ENCODE results near the gene RABGAP1.

GRCh38 chr9:123033864-123034601, 93.2 kb downstream of the RABGAP1 start:
- TF ChIP-seq, protein P1, sequence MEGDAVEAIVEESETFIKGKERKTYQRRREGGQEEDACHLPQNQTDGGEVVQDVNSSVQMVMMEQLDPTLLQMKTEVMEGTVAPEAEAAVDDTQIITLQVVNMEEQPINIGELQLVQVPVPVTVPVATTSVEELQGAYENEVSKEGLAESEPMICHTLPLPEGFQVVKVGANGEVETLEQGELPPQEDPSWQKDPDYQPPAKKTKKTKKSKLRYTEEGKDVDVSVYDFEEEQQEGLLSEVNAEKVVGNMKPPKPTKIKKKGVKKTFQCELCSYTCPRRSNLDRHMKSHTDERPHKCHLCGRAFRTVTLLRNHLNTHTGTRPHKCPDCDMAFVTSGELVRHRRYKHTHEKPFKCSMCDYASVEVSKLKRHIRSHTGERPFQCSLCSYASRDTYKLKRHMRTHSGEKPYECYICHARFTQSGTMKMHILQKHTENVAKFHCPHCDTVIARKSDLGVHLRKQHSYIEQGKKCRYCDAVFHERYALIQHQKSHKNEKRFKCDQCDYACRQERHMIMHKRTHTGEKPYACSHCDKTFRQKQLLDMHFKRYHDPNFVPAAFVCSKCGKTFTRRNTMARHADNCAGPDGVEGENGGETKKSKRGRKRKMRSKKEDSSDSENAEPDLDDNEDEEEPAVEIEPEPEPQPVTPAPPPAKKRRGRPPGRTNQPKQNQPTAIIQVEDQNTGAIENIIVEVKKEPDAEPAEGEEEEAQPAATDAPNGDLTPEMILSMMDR (conservative IDR thresholded peaks at IDR 0.05; ENCODE audit: low read depth, low read length) = no peak
- no peak for TF ChIP-seq EZH2 (IDR thresholded peaks at IDR 0.05; ENCODE audit: borderline replicate concordance, low read depth, low read length, poor library complexity, severe bottlenecking)

Measured in A673 (cell line).